DOHH2 (cell line): Measurements from ENCODE around the gene UBE2M.

ENCODE experiments used
- H3F3A ChIP-seq: fragments of 200-600 bp; sonication (generic), shearing (Covaris generic); 2 replicates; pipeline ENCODE4 v1.6.0; 2016; ENCODE audit warnings: antibody characterized with exemption, mild to moderate bottlenecking; ENCODE audit not compliant: control insufficient read depth, insufficient read depth
- H3K27ac ChIP-seq: fragments of 200-600 bp; sonication (generic); 2 replicates; pipeline ENCODE4 v1.5.1; 2014; ENCODE audit warnings: low read depth, mild to moderate bottlenecking, low read length, moderate library complexity
- H3K27me3 ChIP-seq: fragments of 200-600 bp; sonication (generic); 2 replicates; pipeline ENCODE4 v1.6.1; 2014; ENCODE audit warnings: mild to moderate bottlenecking, low read length, mixed read lengths; ENCODE audit not compliant: control insufficient read depth
- H3K36me3 ChIP-seq: fragments of 200-600 bp; sonication (generic); 2 replicates; pipeline ENCODE4 v1.6.1; 2014; ENCODE audit warnings: mild to moderate bottlenecking, low read length, moderate library complexity, mixed read lengths; ENCODE audit not compliant: control insufficient read depth
- H3K4me1 ChIP-seq: fragments of 200-600 bp; sonication (generic); 2 replicates; pipeline ENCODE4 v1.6.1; 2014; ENCODE audit warnings: mild to moderate bottlenecking, low read length, mixed read lengths; ENCODE audit not compliant: control insufficient read depth
- H3K4me2 ChIP-seq: fragments of 200-600 bp; sonication (generic); 2 replicates; pipeline ENCODE4 v1.6.0; 2014; ENCODE audit warnings: mild to moderate bottlenecking, low read length, moderate library complexity
- H3K4me3 ChIP-seq: fragments of 200-600 bp; sonication (generic); 2 replicates; pipeline ENCODE4 v1.5.1; 2014; ENCODE audit warnings: mild to moderate bottlenecking, low read length, mixed read lengths
- H3K79me2 ChIP-seq: fragments of 200-600 bp; sonication (generic); 2 replicates; pipeline ENCODE4 v1.6.1; 2014; ENCODE audit warnings: mild to moderate bottlenecking, low read length, mixed read lengths; ENCODE audit not compliant: control insufficient read depth
- H3K9me2 ChIP-seq: fragments of 200-600 bp; sonication (generic); replicated peaks from 2 replicates; pipeline ENCODE4 v1.6.1; 2014; ENCODE audit warnings: mild to moderate bottlenecking, low read length, mixed read lengths; ENCODE audit not compliant: control insufficient read depth
- H3K9me3 ChIP-seq: fragments of 200-600 bp; sonication (generic); 2 replicates; pipeline ENCODE4 v1.6.1; 2014; ENCODE audit warnings: antibody characterized with exemption, low read length, mixed read lengths; ENCODE audit not compliant: control insufficient read depth, insufficient read depth
- H4K20me1 ChIP-seq: fragments of 200-600 bp; sonication (generic); 2 replicates; pipeline ENCODE4 v1.6.0; 2014; ENCODE audit warnings: low read depth, mild to moderate bottlenecking, antibody characterized with exemption, low read length, moderate library complexity; ENCODE audit not compliant: control insufficient read depth, insufficient read depth
- CTCF ChIP-seq: fragments of 200-600 bp; sonication (generic); IDR thresholded peaks from one replicate; pipeline ENCODE4 v1.5.1; 2014; ENCODE audit warnings: antibody characterized with exemption, mild to moderate bottlenecking, low read depth, low read length; ENCODE audit not compliant: poor library complexity, severe bottlenecking
- EZH2phosphoT487 ChIP-seq: fragments of 200-600 bp; sonication (generic); IDR thresholded peaks from 2 replicates; pipeline ENCODE4 v1.6.1; 2017; ENCODE audit warnings: borderline replicate concordance, mild to moderate bottlenecking, antibody characterized with exemption, low read length, moderate library complexity, mixed read lengths

UBE2M gene

GRCh38 chr19:58513213-58513693 is 45.2 kb downstream of the UBE2M start:
- Histone ChIP-seq H3K27ac (no peak overlapping the region), H3K9me2 (no peaks in the 10 kb centered on the region), H3F3A (peaks cover 6% of the 10 kb centered on the region; the same call in 1 of the 2 replicates), H3K4me1 (peaks cover 30% of the 10 kb centered on the region), H4K20me1 (no peaks in the 10 kb centered on the region), H3K4me2 (peak overlapping the region; percentile 91), H3K4me3 (peak overlapping the region; percentile 87), H3K36me3 (peaks cover 28% of the 10 kb centered on the region), H3K27me3 (no peaks in the 10 kb centered on the region), H3K79me2 (peaks cover 43% of the 10 kb centered on the region), H3K9me3 (no peaks in the 10 kb centered on the region)
- TF ChIP-seq EZH2phosphoT487 (no peak), CTCF (no peak)

GRCh38 chr19:58511353-58512208 is 46.8 kb downstream of the UBE2M start, which contains the start of gene SLC27A5:
TSS of gene SLC27A5 (minus strand) at chr19:58511992. CDS start at chr19:58511955, 37 bp downstream.
- H3K4me3 ChIP-seq = no peak within 1 kb of the TSS
- H4K20me1 ChIP-seq = no peaks in the 10 kb centered on the region
- no peaks in the 10 kb centered on the region for H3K9me2 ChIP-seq
- peaks cover 18% of the 10 kb centered on the region for H3K36me3 ChIP-seq
- no peaks in the 10 kb centered on the region for H3K9me3 ChIP-seq
- H3K27me3 ChIP-seq = no peaks in the 10 kb centered on the region
- H3F3A ChIP-seq = peaks cover 6% of the 10 kb centered on the region; the same call in 1 of the 2 replicates
- peaks cover 27% of the 10 kb centered on the region for H3K79me2 ChIP-seq
- H3K4me1 ChIP-seq = peaks cover 26% of the 10 kb centered on the region
- H3K4me2 ChIP-seq = no peak within 1 kb of the TSS
- no peak within 1 kb of the TSS for H3K27ac ChIP-seq
- TF ChIP-seq CTCF (no peak), EZH2phosphoT487 (no peak)

- no peaks in the 10 kb centered on the region for H3K9me3 ChIP-seq
- H3K4me1 ChIP-seq = peaks cover 16% of the 10 kb centered on the region
- H3F3A ChIP-seq = 0 out of 2 replicates have a peak, but pooled peaks cover under 1% of the 10 kb centered on the region
- H3K4me3 ChIP-seq = no peak overlapping the region
- H3K79me2 ChIP-seq = peaks cover 14% of the 10 kb centered on the region
- H4K20me1 ChIP-seq = no peaks in the 10 kb centered on the region
- no peaks in the 10 kb centered on the region for H3K27me3 ChIP-seq
- no peak overlapping the region for H3K4me2 ChIP-seq
- TF ChIP-seq CTCF (no peak), EZH2phosphoT487 (no peak)
- no peak overlapping the region for H3K27ac ChIP-seq
- peaks cover 5% of the 10 kb centered on the region for H3K36me3 ChIP-seq
- no peaks in the 10 kb centered on the region for H3K9me2 ChIP-seq
Observed at GRCh38 chr19:58510084-58510862, 48.1 kb downstream of the UBE2M start.
